Esophagus muscularis mucosa (tissue), 4 donors: ENCODE results near the gene GREM1. TPM values are rescaled to one million over a fixed set of nuclear protein-coding genes. Genes with fewer than 3 reads are reported as not detected.

Experiments
- DNase-seq: peaks from one replicate; pipeline ENCODE4 v3.0.0-alpha.2; 2017; ENCODE audit errors: extremely low spot score
- H3K27ac ChIP-seq, 4 donors: fragments of 200-600 bp; sonication (generic); replicated peaks in 1 of 4; 1 replicate in 3 of 4; 2 replicates in 1 of 4; pipeline ENCODE4 v1.5.1; 2016 to 2019; ENCODE audit warnings: mild to moderate bottlenecking in 1 of 4
- H3K27me3 ChIP-seq, 4 donors: fragments of 200-600 bp; sonication (generic); one replicate each; pipeline versions ENCODE4 v1.5.1 to v1.6.0; 2016 to 2019
- H3K36me3 ChIP-seq, 4 donors: fragments of 200-600 bp; sonication (generic); one replicate each; pipeline ENCODE4 v1.5.1; 2016 to 2019
- H3K4me1 ChIP-seq, 4 donors: fragments of 200-600 bp; sonication (generic); one replicate each; pipeline ENCODE4 v1.5.1; 2016 to 2019
- H3K4me3 ChIP-seq, 4 donors: fragments of 200-600 bp; sonication (generic); 1 replicate in 2 of 4; 2 replicates in 2 of 4; pipeline ENCODE4 v1.5.1; 2016 to 2019; ENCODE audit warnings: mild to moderate bottlenecking in 4 of 4, moderate library complexity in 1 of 4
- H3K9me3 ChIP-seq, 4 donors: fragments of 200-600 bp; sonication (generic); 1 replicate in 3 of 4; 2 replicates in 1 of 4; pipeline ENCODE4 v1.5.1; 2016 to 2019
- CTCF ChIP-seq, 3 experiments: fragments of 200-600 bp in 2 of 3; fragments of 450-650 bp in 1 of 3; sonication (generic) in 2 of 3; IDR thresholded peaks; one replicate each; pipeline ENCODE4 v1.5.1; 2017 to 2019; ENCODE audit warnings: antibody characterized with exemption in 3 of 3, mild to moderate bottlenecking in 2 of 3, moderate library complexity in 1 of 3
- EP300 ChIP-seq: sonication (generic); formaldehyde crosslinking; IDR thresholded peaks from one replicate; pipeline ENCODE4 v1.6.1; 2017; ENCODE audit warnings: antibody characterized with exemption
- POLR2A ChIP-seq: fragments of 450-650 bp; IDR thresholded peaks from one replicate; pipeline ENCODE4 v1.6.1; 2017; ENCODE audit warnings: antibody characterized with exemption, moderate library complexity, mild to moderate bottlenecking, low read depth
- POLR2AphosphoS5 ChIP-seq, 2 donors: sonication (generic); formaldehyde crosslinking; IDR thresholded peaks; one replicate each; pipeline ENCODE4 v1.6.1; 2017; ENCODE audit warnings: antibody characterized with exemption in 2 of 2
- WGBS: methylation state at CpG from one replicate; pipeline ENCODE4 v1.1.5; 2018; 5-methylcytosine and 5-hydroxymethylcytosine counted together
- intact Hi-C: fragments of 100-400 bp; cut with DNase I; formaldehyde crosslinking; loops from one replicate; pipeline ENCODE4 v1.15.1; 2023
- total RNA-seq, 4 donors: library from RNA; depleted of rRNA; stranded (reverse); fragments of >200 nt; gene quantifications; one replicate each; pipeline versions ENCODE4 v1.1.0 to v1.2.1, GENCODE V29; 2016

GREM1 gene
- total RNA-seq, 4 donors from 2014 or later, result 8.6 to 46.1 (median 37.0) TPM

GRCh38 chr15:32718227-32718820 lies 520 bp downstream of the GREM1 start:
- H3K4me1 ChIP-seq, result peaks cover 10 to 40% (median 34%) of the 10 kb centered on the region in 4 donors
- H3K27ac ChIP-seq, result peak overlapping the region; percentile 71 to 80 (median 78)

GRCh38 chr15:32718821-32719716 lies 1.3 kb downstream of the GREM1 start:
- Histone ChIP-seq H3K4me1 (peaks cover 10 to 40% (median 34%) of the 10 kb centered on the region in 4 donors), H3K4me3 (peak overlapping the region; percentile 51 to 75 (median 61)), H3K9me3 (no peaks in the 10 kb centered on the region), H3K36me3 (no peaks in the 10 kb centered on the region), H3K27me3 (peaks cover 0 to 53% (median 11%) of the 10 kb centered on the region in 4 donors), H3K27ac (peak overlapping the region; percentile 71 to 80 (median 78))
- 3% methylated on average over 58 of the region's 70 CpGs for WGBS
- TF ChIP-seq CTCF (IDR thresholded peaks at IDR 0.05), result no peak
- no peak for TF ChIP-seq EP300
- TF ChIP-seq POLR2AphosphoS5 (IDR thresholded peaks at IDR 0.05), result no peak
- DNase-seq, result no peak
- intact Hi-C loops, result loop anchor here (5.0 kb wide), 1 partner anchor 37 kb away; no protein-coding TSS in a partner anchor

More at GRCh38 chr15:32718227-32718820, 520 bp downstream of the GREM1 start:
- no peaks in the 10 kb centered on the region for H3K9me3 ChIP-seq
- intact Hi-C loops, result loop anchor here (5.0 kb wide), 1 partner anchor 36 kb away; no protein-coding TSS in a partner anchor
- DNase-seq, result no peak
- no peak for TF ChIP-seq EP300
- no peak for TF ChIP-seq POLR2A
- no peak for TF ChIP-seq POLR2AphosphoS5 (IDR thresholded peaks at IDR 0.05)
- TF ChIP-seq CTCF (IDR thresholded peaks at IDR 0.05), result no peak
- peaks cover 0 to 61% (median 11%) of the 10 kb centered on the region in 4 donors for H3K27me3 ChIP-seq
- H3K36me3 ChIP-seq, result no peaks in the 10 kb centered on the region
- WGBS, result no CpG with 5 or more reads among the region's 60 CpGs
- H3K4me3 ChIP-seq, result peak overlapping the region; percentile 51 to 75 (median 61)

GRCh38 chr15:32721596-32721995 lies 3.8 kb downstream of the GREM1 start:
- DNase-seq, result no peak
- Histone ChIP-seq H3K4me1 (peaks cover 10 to 39% (median 34%) of the 10 kb centered on the region in 4 donors), H3K36me3 (no peaks in the 10 kb centered on the region), H3K4me3 (no peak overlapping the region), H3K9me3 (no peaks in the 10 kb centered on the region), H3K27ac (peak overlapping the region in 2 of 4 donors; percentile 20 to 80), H3K27me3 (peaks cover 0 to 36% (median 11%) of the 10 kb centered on the region in 4 donors)
- TF ChIP-seq EP300 (no peak), POLR2A (no peak), CTCF (IDR thresholded peaks at IDR 0.05) (no peak), POLR2AphosphoS5 (IDR thresholded peaks at IDR 0.05) (no peak)
- WGBS, result 75% methylated on average over 6 of the region's 6 CpGs
- intact Hi-C loops, result loop anchor here (10.0 kb wide), 1 partner anchor 93 kb away; no protein-coding TSS in a partner anchor

- peaks cover 0 to 31% (median 10%) of the 10 kb centered on the region in 4 donors for H3K27me3 ChIP-seq
- peaks cover 10 to 37% (median 29%) of the 10 kb centered on the region in 4 donors for H3K4me1 ChIP-seq
- no peak overlapping the region for H3K4me3 ChIP-seq
- H3K9me3 ChIP-seq, result no peaks in the 10 kb centered on the region
- TF ChIP-seq POLR2A, result no peak
- no peak for TF ChIP-seq EP300
- TF ChIP-seq CTCF (IDR thresholded peaks at IDR 0.05), result no peak
- TF ChIP-seq POLR2AphosphoS5 (IDR thresholded peaks at IDR 0.05), result no peak
- no peak for DNase-seq
- H3K27ac ChIP-seq, result peak overlapping the region in 1 of 4 donors; percentile 20
- H3K36me3 ChIP-seq, result no peaks in the 10 kb centered on the region
- intact Hi-C loops, result loop anchor here (10.0 kb wide), 1 partner anchor 93 kb away; no protein-coding TSS in a partner anchor
Observed at GRCh38 chr15:32722136-32722535, 4.3 kb downstream of the GREM1 start.
